ENCODE data around the gene DAPK2.
"Not testable (repeated sequence)": the region's sequence is repeated elsewhere in the genome, so short reads cannot be mapped to it uniquely, and the experiment has no call there.

Gene DAPK2

GRCh38 chr15:64053674-64054073, 7.4 kb upstream of the DAPK2 start:
- not testable (repeated sequence) for DNase-seq

- no peak for DNase-seq
These were observed 6.7 kb upstream of the DAPK2 start for GRCh38 chr15:64052925-64053491.

GRCh38 chr15:64051407-64052259, 5.3 kb upstream of the DAPK2 start:
- no peak for DNase-seq

- no peak for DNase-seq
These were observed 4.8 kb upstream of the DAPK2 start for GRCh38 chr15:64051093-64051402.

GRCh38 chr15:64050281-64051092, 4.2 kb upstream of the DAPK2 start:
- no peak for DNase-seq

GRCh38 chr15:64048781-64049460, 2.6 kb upstream of the DAPK2 start:
- no peak for DNase-seq

GRCh38 chr15:64045774-64046420, 388 bp downstream of the DAPK2 start:
- DNase-seq, result no peak

GRCh38 chr15:64045101-64045435, 1.2 kb downstream of the DAPK2 start:
- DNase-seq, result no peak

GRCh38 chr15:64044300-64045100, 1.8 kb downstream of the DAPK2 start:
- no peak for DNase-seq

- no peak for DNase-seq
These were observed 7.2 kb downstream of the DAPK2 start for GRCh38 chr15:64038878-64039610.

GRCh38 chr15:64037966-64038365, 8.3 kb downstream of the DAPK2 start:
- no peak for DNase-seq

GRCh38 chr15:64037116-64037515, 9.2 kb downstream of the DAPK2 start:
- no peak for DNase-seq

GRCh38 chr15:64035525-64035924, 10.8 kb downstream of the DAPK2 start:
- DNase-seq, result no peak

GRCh38 chr15:64034519-64034918, 11.8 kb downstream of the DAPK2 start:
- no peak for DNase-seq

- no peak for DNase-seq
These were observed 14.0 kb downstream of the DAPK2 start for GRCh38 chr15:64032329-64032728.

- DNase-seq, result no peak
These were observed 16.2 kb downstream of the DAPK2 start for GRCh38 chr15:64030123-64030522.

GRCh38 chr15:64029633-64030032, 16.7 kb downstream of the DAPK2 start:
- no peak for DNase-seq

GRCh38 chr15:64029110-64029509, 17.2 kb downstream of the DAPK2 start:
- no peak for DNase-seq

- no peak for DNase-seq
These were observed 19.7 kb downstream of the DAPK2 start for GRCh38 chr15:64026591-64026990.

GRCh38 chr15:64024172-64025050, 21.9 kb downstream of the DAPK2 start:
- DNase-seq, result no peak
